Endodermal cell (in vitro differentiated cells): ENCODE data around the gene SPEN. TPM values are rescaled to one million over a fixed set of nuclear protein-coding genes. Genes with fewer than 3 reads are reported as not detected.

Experiments
- DNase-seq: peaks from one replicate; pipeline ENCODE4 v3.0.0-alpha.2; 2017
- H3K27ac ChIP-seq: 2 replicates; pipeline ENCODE4 v1.5.1; 2013; ENCODE audit warnings: mild to moderate bottlenecking, low read depth, low read length, moderate library complexity
- H3K27me3 ChIP-seq: 2 replicates; pipeline ENCODE4 v1.6.1; 2013; ENCODE audit warnings: mild to moderate bottlenecking, low read length, moderate library complexity; ENCODE audit not compliant: insufficient read depth, control insufficient read depth, poor library complexity, severe bottlenecking
- H3K36me3 ChIP-seq: 2 replicates; pipeline ENCODE4 v1.7.0; 2013; ENCODE audit warnings: mild to moderate bottlenecking, low read length, moderate library complexity; ENCODE audit not compliant: control insufficient read depth, insufficient read depth
- H3K4me1 ChIP-seq: one replicate; pipeline ENCODE4 v1.7.0; 2013; ENCODE audit warnings: low read length; ENCODE audit not compliant: control insufficient read depth, insufficient read depth
- H3K4me3 ChIP-seq: 2 replicates; pipeline ENCODE4 v1.5.1; 2013; ENCODE audit warnings: mild to moderate bottlenecking, low read length, moderate library complexity
- H3K9ac ChIP-seq: 2 replicates; pipeline ENCODE4 v1.6.1; 2013; ENCODE audit warnings: mild to moderate bottlenecking, low read length, moderate library complexity; ENCODE audit not compliant: poor library complexity, severe bottlenecking; ENCODE audit errors: extremely low read depth
- H3K9me3 ChIP-seq: 2 replicates; pipeline ENCODE4 v1.6.1; 2013; ENCODE audit warnings: mild to moderate bottlenecking, low read length, moderate library complexity; ENCODE audit not compliant: control insufficient read depth
- H3K27ac Mint-ChIP-seq: 2 replicates; pipeline ENCODE4 v1.8.0; 2020; ENCODE audit warnings: mixed read lengths
- H3K27me3 Mint-ChIP-seq: 2 replicates; pipeline ENCODE4 v1.8.0; 2021; ENCODE audit warnings: mild to moderate bottlenecking, mixed read lengths; ENCODE audit not compliant: insufficient read depth
- H3K36me3 Mint-ChIP-seq: 2 replicates; pipeline ENCODE4 v1.8.0; 2020; ENCODE audit warnings: low read depth, mixed read lengths
- H3K4me1 Mint-ChIP-seq: 2 replicates; pipeline ENCODE4 v1.8.0; 2020; ENCODE audit warnings: mixed read lengths
- H3K4me3 Mint-ChIP-seq: 2 replicates; pipeline ENCODE4 v1.8.0; 2020; ENCODE audit warnings: mild to moderate bottlenecking, moderate library complexity, mixed read lengths
- H3K9me3 Mint-ChIP-seq: 2 replicates; pipeline ENCODE4 v1.8.0; 2020; ENCODE audit warnings: mild to moderate bottlenecking, mixed read lengths
- CTCF ChIP-seq: fragments of 200-600 bp; sonication (generic); conservative IDR thresholded peaks from 2 replicates; pipeline ENCODE4 v1.5.0; 2021; ENCODE audit warnings: antibody characterized with exemption, mild to moderate bottlenecking
- WGBS, 2 experiments: methylation state at CpG; one replicate each; pipeline versions ENCODE4 v1.1.5 to v1.1.7; 2013; ENCODE audit warnings: missing lambda C conversion rate in 2 of 2, mixed read lengths in 1 of 2; ENCODE audit not compliant: insufficient coverage in 1 of 2, insufficient read length in 1 of 2; 5-methylcytosine and 5-hydroxymethylcytosine counted together
- long read RNA-seq, 4 experiments: library from polyadenylated mRNA in 2 of 4; library from RNA in 1 of 4; library from capped mRNA in 1 of 4; stranded (forward) in 3 of 4; unstranded in 1 of 4; transcript quantifications; one replicate each; pipeline ENCODE4 v2.0.0, GENCODE V29; 2020 to 2021; ENCODE audit warnings: inconsistent platforms in 1 of 4
- polyA plus RNA-seq, 2 experiments: library from polyadenylated mRNA; stranded (reverse); fragments of 50-300 nt; gene quantifications; one replicate each; pipeline ENCODE4 v1.2.3, GENCODE V29; 2013
- total RNA-seq, 2 donors: library from RNA; stranded (reverse); fragmentation: NEBNext Ultra II Directional in 1 of 2; extraction: Animal tissue kit (Norgen Biotek cat#: 25700) in 1 of 2; gene quantifications; 2 replicates in 1 of 2; 3 replicates in 1 of 2; pipeline ENCODE4 v1.2.1, GENCODE V29; 2021

SPEN gene
- 10 to 100 TPM; 61.5 to 71.9 TPM for total RNA-seq
- polyA plus RNA-seq (2013, experiment 1 of 2), result 55.4 TPM
- polyA plus RNA-seq (2013, experiment 2 of 2), result 52.7 TPM
- long read RNA-seq, experiment 1, partial matches to known transcripts, result 12 of 22 reads
- long read RNA-seq, experiment 1, other reads (novel, unspliced or antisense), result 10 of 22 reads
- long read RNA-seq, experiment 2, partial matches to known transcripts, result 16 of 21 reads
- long read RNA-seq, experiment 2, other reads (novel, unspliced or antisense), result 5 of 21 reads
- long read RNA-seq, experiment 3, partial matches to known transcripts, result 11 of 18 reads
- long read RNA-seq, experiment 3, other reads (novel, unspliced or antisense), result 7 of 18 reads
- long read RNA-seq, experiment 4, partial matches to known transcripts, result 6 of 7 reads
- long read RNA-seq, experiment 4, other reads (novel, unspliced or antisense), result 1 of 7 reads

DNA sequence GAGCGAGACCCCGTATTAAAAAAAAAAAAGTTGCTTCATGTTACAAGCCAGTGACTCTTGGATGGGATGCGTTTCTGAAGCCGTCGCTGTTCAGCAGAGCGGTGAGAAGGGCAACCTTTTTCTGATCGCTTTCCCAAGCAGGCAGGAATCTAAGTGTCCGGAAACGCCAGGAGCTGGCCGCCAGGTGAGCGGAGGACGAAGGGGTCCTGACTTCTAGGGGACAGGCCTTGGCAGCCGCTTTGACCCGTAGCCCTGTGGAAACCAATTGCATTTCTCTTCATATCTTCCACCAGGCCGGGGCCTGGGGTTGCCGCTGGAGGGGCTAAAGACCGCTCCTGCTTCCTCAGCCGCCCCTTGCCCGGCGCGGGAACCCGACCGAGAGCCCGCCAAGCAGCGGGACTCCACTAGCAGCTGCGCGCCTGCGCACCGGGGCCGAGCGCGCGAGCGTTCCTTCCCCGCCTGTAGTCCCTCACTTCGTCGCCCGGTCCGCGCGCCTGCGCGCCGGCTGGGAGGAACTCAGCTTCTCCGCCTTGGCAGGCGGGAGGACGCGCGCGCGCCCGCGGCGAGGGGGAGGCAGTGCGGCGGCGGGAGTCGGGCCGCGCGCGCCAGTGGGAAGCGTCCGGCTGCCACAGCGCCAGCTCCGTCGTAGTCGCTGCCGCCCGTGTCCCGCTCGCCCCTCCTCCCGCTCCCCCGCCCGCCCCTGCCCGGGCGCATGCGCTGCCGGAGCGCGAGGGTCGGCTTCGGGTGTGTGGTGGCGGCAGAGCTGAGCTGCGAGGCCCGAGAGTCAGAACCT is at the start of gene SPEN:
Gene SPEN (plus strand): TSS at position 608 of the 793 bp plus-strand sequence. CDS start 361 bp downstream, outside the sequence.
- TF ChIP-seq CTCF, result peak; percentile 57
- peak within 1 kb of the TSS; percentile 96 for H3K9ac ChIP-seq
- H3K9me3 Mint-ChIP-seq, result no peaks in the 10 kb centered on the region
- H3K4me1 Mint-ChIP-seq, result peaks cover 25% of the 10 kb centered on the region
- peak within 1 kb of the TSS; percentile 98 for H3K27ac Mint-ChIP-seq
- peaks cover 8% of the 10 kb centered on the region for H3K4me1 ChIP-seq
- peak within 1 kb of the TSS; percentile 100 for H3K27ac ChIP-seq
- no peaks in the 10 kb centered on the region for H3K27me3 Mint-ChIP-seq
- H3K27me3 ChIP-seq, result no peaks in the 10 kb centered on the region
- no peaks in the 10 kb centered on the region for H3K36me3 ChIP-seq
- H3K4me3 ChIP-seq, result peak within 1 kb of the TSS; percentile 97
- DNase-seq, result peak; percentile 98
- H3K36me3 Mint-ChIP-seq, result no peaks in the 10 kb centered on the region
- H3K4me3 Mint-ChIP-seq, result peak within 1 kb of the TSS; percentile 96
- H3K9me3 ChIP-seq, result no peaks in the 10 kb centered on the region
- WGBS, 2 experiments, result 3 to 15% methylated on average over 18 to 84 of the region's 86 CpGs

GRCh38 chr1:15799004-15799867 is 48.3 kb upstream of the SPEN start:
- H3K4me3 Mint-ChIP-seq, result no peak overlapping the region
- Histone ChIP-seq H3K27me3 (no peaks in the 10 kb centered on the region), H3K36me3 (no peaks in the 10 kb centered on the region), H3K4me1 (peaks cover 20% of the 10 kb centered on the region), H3K27ac (no peak overlapping the region), H3K9ac (no peak overlapping the region), H3K9me3 (no peaks in the 10 kb centered on the region), H3K4me3 (no peak overlapping the region)
- peak; percentile 85 for DNase-seq
- no peaks in the 10 kb centered on the region for H3K36me3 Mint-ChIP-seq
- peaks cover 43% of the 10 kb centered on the region for H3K4me1 Mint-ChIP-seq
- no peaks in the 10 kb centered on the region for H3K27me3 Mint-ChIP-seq
- H3K9me3 Mint-ChIP-seq, result no peaks in the 10 kb centered on the region
- 83 to 93% methylated on average over 5 to 9 of the region's 9 CpGs for WGBS, 2 experiments
- TF ChIP-seq CTCF, result no peak
- H3K27ac Mint-ChIP-seq, result peak overlapping the region; percentile 44
